Femur (tissue), 1 donor: ENCODE data around the gene THBD.

Source experiments
- DNase-seq: peaks from one replicate; pipeline ENCODE4 v3.0.0-alpha.2; 2017

THBD gene

GRCh38 chr20:23007886-23008655, 41.4 kb downstream of the THBD start:
- no peak for DNase-seq

GRCh38 chr20:23007462-23007861, 42.0 kb downstream of the THBD start:
- no peak for DNase-seq

DNA sequence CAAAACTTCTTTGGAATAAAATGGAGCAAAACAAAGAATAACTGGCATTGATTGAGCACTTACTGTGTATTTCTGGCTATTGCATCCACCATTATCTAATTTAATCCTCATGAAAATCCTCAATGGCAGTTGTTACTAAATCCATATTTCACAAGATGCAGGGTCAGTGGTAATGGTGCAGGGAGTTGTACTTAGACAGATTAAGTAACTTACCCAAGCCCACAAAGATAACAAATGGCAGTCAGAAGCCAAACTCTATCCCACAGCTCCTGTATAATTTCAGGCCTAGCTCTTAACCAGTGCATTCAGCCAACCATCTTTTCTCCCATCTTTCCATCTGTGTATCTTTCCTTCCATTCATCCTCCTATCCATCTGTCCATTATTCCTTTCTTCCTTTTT, 43.7 kb downstream of the THBD start:
- DNase-seq = no peak

- no peak for DNase-seq
Observed at GRCh38 chr20:23003881-23004460, 45.5 kb downstream of the THBD start.

- no peak for DNase-seq
Observed at GRCh38 chr20:23003077-23003635, 46.3 kb downstream of the THBD start.

GRCh38 chr20:23002276-23002675, 47.2 kb downstream of the THBD start:
- DNase-seq = no peak

DNA sequence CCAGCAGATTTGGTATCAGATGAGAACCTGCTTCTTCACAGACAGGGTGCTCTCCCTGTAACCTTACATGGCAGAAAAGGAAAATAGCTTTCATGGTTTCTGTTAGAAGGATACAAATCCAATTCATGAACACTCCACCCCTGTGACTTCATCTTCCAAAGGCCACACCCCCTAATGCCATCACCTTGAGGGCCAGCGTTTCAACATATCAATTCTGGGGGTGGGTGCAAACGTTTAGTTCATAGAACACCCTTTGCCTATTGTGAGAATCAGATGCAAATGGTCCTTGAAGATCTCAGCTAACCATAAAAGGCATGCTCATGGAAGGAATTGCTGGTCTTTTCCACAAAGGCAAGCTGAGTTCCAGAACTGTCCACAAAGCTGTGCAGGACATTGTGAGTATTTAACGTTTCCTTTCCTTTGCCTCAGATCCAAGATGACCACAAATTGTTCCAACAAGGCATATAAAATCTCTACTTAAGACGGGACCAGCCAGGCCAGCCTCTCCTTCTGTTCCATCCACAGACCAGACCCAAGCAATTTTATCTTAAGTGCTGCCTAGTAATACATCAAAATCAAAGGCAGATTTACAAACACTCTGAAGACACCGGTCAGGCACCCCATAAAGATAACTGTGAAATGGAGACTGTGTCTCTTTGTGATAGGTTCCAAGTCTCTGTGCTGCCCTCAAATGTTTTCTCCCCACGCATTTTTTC, 49.1 kb downstream of the THBD start:
- DNase-seq = no peak

- no peak for DNase-seq
Observed at GRCh38 chr20:22999756-23000155, 49.7 kb downstream of the THBD start.

DNA sequence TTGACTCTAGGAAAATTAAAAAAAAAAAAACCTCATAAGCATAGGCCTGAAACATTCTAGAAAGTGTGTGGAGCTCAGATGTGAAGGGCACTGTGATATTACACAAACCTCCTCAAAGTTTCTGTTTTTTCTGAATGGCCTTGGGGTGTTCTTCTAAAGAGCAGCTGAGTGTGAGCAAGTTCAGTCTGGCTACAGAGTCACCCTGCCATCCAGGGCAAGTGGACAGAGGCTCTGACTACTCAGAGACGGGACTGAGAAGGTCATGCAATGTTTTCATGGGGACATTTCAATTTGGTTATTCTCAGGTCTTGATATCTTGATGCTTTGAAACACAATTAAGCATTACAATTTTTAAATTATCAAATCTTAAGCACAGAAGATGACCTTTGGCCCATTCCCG, 51.0 kb downstream of the THBD start:
- no peak for DNase-seq

DNA sequence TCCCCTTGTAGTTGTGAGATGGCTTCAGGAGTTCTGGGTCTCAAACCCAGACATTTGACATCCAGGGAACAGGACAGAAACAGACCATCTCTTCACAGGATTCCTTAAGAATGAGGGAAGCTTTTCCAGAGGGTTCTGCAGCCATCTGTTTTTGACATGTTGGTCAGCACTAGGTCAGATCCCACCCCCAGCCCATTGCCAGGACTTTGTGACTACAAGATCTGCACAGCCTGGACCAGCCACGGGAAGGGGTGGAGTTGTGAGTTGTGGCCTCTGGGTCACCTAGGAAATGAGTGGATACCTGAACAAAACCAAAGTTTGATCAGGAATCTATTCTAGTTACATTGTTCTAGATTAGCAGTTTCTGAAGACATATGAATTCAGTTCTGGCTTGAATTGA, 53.5 kb downstream of the THBD start:
- no peak for DNase-seq
